OCI-LY1 (cell line): ENCODE data around the gene RMND5A.

Experiments
- EZH2 ChIP-seq: fragments of 200-600 bp; sonication (generic), shearing (Covaris generic); IDR thresholded peaks from 2 replicates; pipeline ENCODE4 v1.8.0; 2017; ENCODE audit warnings: borderline replicate concordance, mixed run types, mild to moderate bottlenecking, antibody characterized with exemption, low read length, moderate library complexity, mixed read lengths
- TF ChIP-seq, protein P1 (sequence below): fragments of 200-600 bp; sonication (generic), shearing (Covaris generic); IDR thresholded peaks from 2 replicates; pipeline ENCODE4 v1.5.1; 2017; ENCODE audit warnings: mild to moderate bottlenecking, antibody characterized with exemption, low read length, moderate library complexity, mixed read lengths

DNA sequence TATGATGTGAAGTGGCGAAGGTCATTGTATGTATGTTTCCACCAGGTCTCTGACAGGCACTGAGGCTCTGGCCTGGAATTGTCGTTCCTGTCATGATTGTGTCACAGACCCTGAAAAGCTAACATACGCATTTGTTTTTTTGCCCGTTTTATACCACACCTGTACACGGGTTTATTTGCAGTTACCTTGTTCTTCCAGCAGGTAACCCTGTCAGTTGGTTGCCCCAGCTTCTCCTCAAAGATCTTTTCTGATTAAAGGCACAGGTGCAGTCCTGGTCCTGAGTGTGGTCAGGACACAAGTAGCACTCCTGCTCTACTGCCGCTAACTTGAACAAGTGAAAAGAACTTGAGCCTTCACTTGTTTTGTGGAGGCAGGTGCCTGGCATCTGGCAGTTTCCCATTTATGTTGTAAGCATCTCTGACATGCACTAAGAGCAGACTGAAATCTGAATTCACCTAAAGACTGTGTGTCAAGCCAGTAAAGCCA is 50.8 kb downstream of the RMND5A start:
- TF ChIP-seq EZH2 = no peak
- TF ChIP-seq, protein P1, sequence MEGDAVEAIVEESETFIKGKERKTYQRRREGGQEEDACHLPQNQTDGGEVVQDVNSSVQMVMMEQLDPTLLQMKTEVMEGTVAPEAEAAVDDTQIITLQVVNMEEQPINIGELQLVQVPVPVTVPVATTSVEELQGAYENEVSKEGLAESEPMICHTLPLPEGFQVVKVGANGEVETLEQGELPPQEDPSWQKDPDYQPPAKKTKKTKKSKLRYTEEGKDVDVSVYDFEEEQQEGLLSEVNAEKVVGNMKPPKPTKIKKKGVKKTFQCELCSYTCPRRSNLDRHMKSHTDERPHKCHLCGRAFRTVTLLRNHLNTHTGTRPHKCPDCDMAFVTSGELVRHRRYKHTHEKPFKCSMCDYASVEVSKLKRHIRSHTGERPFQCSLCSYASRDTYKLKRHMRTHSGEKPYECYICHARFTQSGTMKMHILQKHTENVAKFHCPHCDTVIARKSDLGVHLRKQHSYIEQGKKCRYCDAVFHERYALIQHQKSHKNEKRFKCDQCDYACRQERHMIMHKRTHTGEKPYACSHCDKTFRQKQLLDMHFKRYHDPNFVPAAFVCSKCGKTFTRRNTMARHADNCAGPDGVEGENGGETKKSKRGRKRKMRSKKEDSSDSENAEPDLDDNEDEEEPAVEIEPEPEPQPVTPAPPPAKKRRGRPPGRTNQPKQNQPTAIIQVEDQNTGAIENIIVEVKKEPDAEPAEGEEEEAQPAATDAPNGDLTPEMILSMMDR = no peak
